K562 (cell line): ENCODE results near the gene GLRX. TPM values are rescaled to one million over a fixed set of nuclear protein-coding genes. Genes with fewer than 3 reads are reported as not detected.
"Not testable (repeated sequence)": the region's sequence is repeated elsewhere in the genome, so short reads cannot be mapped to it uniquely, and the experiment has no call there.

Experiments
- ATAC-seq: fragments of 200-7000 bp; cut with Tn5 transposase; 3 replicates; pipeline ENCODE4 v1.9.1; 2020; ENCODE audit warnings: moderate library complexity
- BruUV-seq: library from RNA; stranded (reverse); fragments of 400-500 nt; replicated peaks from 2 replicates; lab custom pipeline; 2021; lab: Mats Ljungman, UMichigan
- CTCF ChIA-PET: fragments of 300-600 bp; formaldehyde crosslinking; extraction: SDS; loops from one replicate; lab custom pipeline; 2021; ENCODE audit warnings: low intra/inter-chr PET ratio; lab: Yijun Ruan, JAX
- POLR2A ChIA-PET: fragments of 300-600, 350-650 bp; sonication (Branson Sonifier 250); formaldehyde crosslinking; extraction: SDS; loops from one replicate; lab custom pipeline; 2021; ENCODE audit warnings: antibody characterized with exemption, inconsistent platforms; lab: Yijun Ruan, JAX
- DNase-seq, 4 experiments: peaks; one replicate each; pipeline versions ENCODE4 v3.0.0 to v3.0.0-alpha.2; 2011 to 2018; ENCODE audit warnings: low spot score in 3 of 4, mixed read lengths in 3 of 4; ENCODE audit errors: extremely low read depth in 1 of 4
- FAIRE-seq: peaks from 2 replicates; lab custom pipeline; 2011; peaks lifted over from hg19 to GRCh38; lab: Jason Lieb, UNC
- H2AFZ ChIP-seq: 2 replicates; pipeline ENCODE4 v1.6.0; 2011; ENCODE audit warnings: low read depth, low read length, control low read depth, inconsistent platforms
- H3K27ac ChIP-seq: fragments of 200-600 bp; 3 replicates; pipeline ENCODE4 v1.8.0; 2011; ENCODE audit warnings: low read depth, mild to moderate bottlenecking, control low read depth, inconsistent platforms, low read length, moderate library complexity, mixed read lengths; ENCODE audit errors: extremely low read depth
- H3K27me3 ChIP-seq, 2 experiments: fragments of 300-600 bp in 1 of 2; 2 replicates in 1 of 2; 3 replicates in 1 of 2; pipeline versions ENCODE4 v1.6.0 to v1.8.0; 2011; ENCODE audit warnings: inconsistent platforms in 2 of 2, low read length in 2 of 2, mild to moderate bottlenecking in 1 of 2, mixed read lengths in 1 of 2, moderate library complexity in 1 of 2; ENCODE audit not compliant: control insufficient read depth in 2 of 2, insufficient read depth in 2 of 2
- H3K36me3 ChIP-seq: fragments of 300-600 bp; 3 replicates; pipeline ENCODE4 v1.8.0; 2011; ENCODE audit warnings: mild to moderate bottlenecking, low read length, inconsistent platforms; ENCODE audit not compliant: control insufficient read depth, insufficient read depth
- H3K4me1 ChIP-seq, 2 experiments: fragments of 200-600 bp in 1 of 2; replicated peaks in 1 of 2; 2 replicates in 1 of 2; 3 replicates in 1 of 2; pipeline versions ENCODE4 v1.5.1 to v1.8.0; 2011; ENCODE audit warnings: inconsistent platforms in 2 of 2, low read length in 2 of 2, mild to moderate bottlenecking in 1 of 2, mixed read lengths in 1 of 2, moderate library complexity in 1 of 2; ENCODE audit not compliant: control insufficient read depth in 2 of 2, insufficient read depth in 2 of 2
- H3K4me2 ChIP-seq: 2 replicates; pipeline ENCODE4 v1.6.1; 2011; ENCODE audit warnings: low read length, control low read depth, inconsistent platforms, mixed read lengths; ENCODE audit not compliant: insufficient read depth
- H3K4me3 ChIP-seq: fragments of 200-600 bp; sonication (generic), shearing (Covaris generic); 2 replicates; pipeline ENCODE4 v1.5.1; 2016; ENCODE audit warnings: control low read depth, inconsistent platforms
- H3K79me2 ChIP-seq: fragments of 200-600 bp; 3 replicates; pipeline ENCODE4 v1.8.0; 2011; ENCODE audit warnings: low read length, inconsistent platforms; ENCODE audit not compliant: control insufficient read depth, insufficient read depth
- H3K9ac ChIP-seq, 2 experiments: 2 replicates each; pipeline versions ENCODE4 v1.6.0 to v1.6.1; 2011; ENCODE audit warnings: low read depth in 2 of 2, low read length in 2 of 2, control low read depth in 1 of 2, inconsistent platforms in 1 of 2, mild to moderate bottlenecking in 1 of 2, mixed read lengths in 1 of 2; ENCODE audit not compliant: insufficient read depth in 1 of 2
- H3K9me1 ChIP-seq: one replicate; pipeline ENCODE4 v1.6.0; 2011; ENCODE audit warnings: inconsistent platforms, mild to moderate bottlenecking, low read length, moderate library complexity; ENCODE audit not compliant: control insufficient read depth, insufficient read depth
- H3K9me3 ChIP-seq: replicated peaks from 2 replicates; pipeline ENCODE4 v1.5.1; 2011; ENCODE audit warnings: low read depth, low read length, inconsistent platforms; ENCODE audit not compliant: control insufficient read depth, insufficient read depth
- H4K20me1 ChIP-seq: replicated peaks from 2 replicates; pipeline ENCODE4 v1.6.1; 2011; ENCODE audit warnings: low read length, inconsistent platforms, mixed read lengths; ENCODE audit not compliant: control insufficient read depth, insufficient read depth
- BCL6 ChIP-seq: fragments of 250-450 bp; sonication (Bioruptor Pico); IDR thresholded peaks from 2 replicates; pipeline ENCODE4 v1.4.0; 2020
- CAMTA2 ChIP-seq: fragments of 250-450 bp; sonication (Bioruptor Pico); conservative IDR thresholded peaks from 2 replicates; pipeline ENCODE4 v1.5.1; 2022
- CEBPZ ChIP-seq: fragments of 150-350 bp; IDR thresholded peaks from 2 replicates; pipeline ENCODE4 v1.6.1; 2014; ENCODE audit warnings: low read depth, mild to moderate bottlenecking, low read length, borderline replicate concordance
- NCOR1 ChIP-seq: fragments of 450-650 bp; IDR thresholded peaks from 2 replicates; pipeline ENCODE4 v1.6.1; 2016; ENCODE audit warnings: mild to moderate bottlenecking, moderate library complexity
- SETDB1 ChIP-seq: IDR thresholded peaks from one replicate; pipeline ENCODE4 v1.6.1; 2012; ENCODE audit warnings: low read length, control low read depth, inconsistent platforms
- ZNF274 ChIP-seq: IDR thresholded peaks from 2 replicates; pipeline ENCODE4 v1.6.1; 2011; ENCODE audit warnings: low read depth, mild to moderate bottlenecking, low read length, moderate library complexity, borderline replicate concordance
- WGBS: fragments of 100-300 bp; shearing (Covaris generic); methylation state at CpG from one replicate; pipeline ENCODE4 v1.1.6; 2016; ENCODE audit warnings: low coverage, mixed read lengths; ENCODE audit not compliant: insufficient coverage; ENCODE audit errors: missing lambda C conversion rate; 5-methylcytosine and 5-hydroxymethylcytosine counted together
- in situ Hi-C: fragments of 300-500 bp; cut with MboI; formaldehyde crosslinking; loops from 4 replicates; pipeline ENCODE4 v1.15.0; 2018; ENCODE audit warnings: inconsistent platforms, mixed read lengths
- intact Hi-C: fragments of 100-400 bp; cut with micrococcal nuclease; formaldehyde crosslinking; loops from 2 replicates; pipeline ENCODE4 v1.14.2; 2022
- polyA plus RNA-seq, 8 experiments: library from polyadenylated mRNA; depleted of rRNA in 4 of 8; stranded (reverse) in 5 of 8; unstranded in 3 of 8; fragments of >200 nt; fragmentation: Nextera tagmentation in 2 of 8; fragmentation: Illumina TruSeq in 1 of 8; extraction: Ambion mirVana in 2 of 8; extraction: Trizol in 1 of 8; gene quantifications; 2 replicates each; pipeline versions ENCODE4 v1.2.1 to v1.2.3, GENCODE V29; 2011 to 2014; ENCODE audit warnings: inconsistent platforms in 1 of 8, missing spikeins in 1 of 8
- total RNA-seq, 7 experiments: library from RNA; depleted of rRNA in 6 of 7; stranded (reverse); fragments of >200 nt in 6 of 7; fragmentation: Illumina TruSeq in 2 of 7; extraction: Trizol in 2 of 7; gene quantifications; 2 replicates each; pipeline versions ENCODE4 v1.2.1 to v1.2.3, GENCODE V29; 2011 to 2021; ENCODE audit warnings: low replicate concordance in 1 of 7

The GLRX gene
- total and polyA plus RNA-seq, 9 of the 15 experiments (the other 6 are each of a cell fraction or from before 2014, with no cell fraction given) = 2.3 to 11.2 (median 4.6) TPM

GRCh38 chr5:95869173-95869855, 46.8 kb upstream of the GLRX start:
- H3K4me1 ChIP-seq, H3K4me2 ChIP-seq, H4K20me1 ChIP-seq, H2AFZ ChIP-seq, H3K4me3 ChIP-seq, CTCF ChIA-PET, H3K36me3 ChIP-seq, DNase-seq, H3K9me1 ChIP-seq, H3K27me3 ChIP-seq, H3K79me2 ChIP-seq, BruUV-seq, H3K27ac ChIP-seq, H3K9me3 ChIP-seq, intact Hi-C loops, H3K9ac ChIP-seq, ATAC-seq, FAIRE-seq, in situ Hi-C loops: not testable (repeated sequence)
- 5% methylated on average over 3 of the region's 3 CpGs for WGBS
- POLR2A ChIA-PET = interaction anchor here (0.6 to 2.2 kb wide), 6 partner anchors 10 to 784 kb away, joined by 3 to 6 read pairs (median 4); no protein-coding TSS in a partner anchor

GRCh38 chr5:95868136-95868535, 45.6 kb upstream of the GLRX start:
- ChIA-PET POLR2A (interaction anchor here (1.0 kb wide), 1 partner anchor 222 kb away, joined by 3 read pairs; no protein-coding TSS in a partner anchor), CTCF (interaction anchor here (0.7 kb wide), 1 partner anchor 654 kb away, joined by 4 read pairs; no protein-coding TSS in a partner anchor)
- Histone ChIP-seq H3K36me3 (no peaks in the 10 kb centered on the region), H3K27me3 (no peaks in the 10 kb centered on the region), H3K9me1 (no peaks in the 10 kb centered on the region), H3K4me2 (no peak overlapping the region), H3K9me3 (no peaks in the 10 kb centered on the region), H3K79me2 (no peaks in the 10 kb centered on the region), H3K4me1 (peaks cover 4 to 9% of the 10 kb centered on the region in 2 experiments; a peak in 4 of 5 replicates), H3K9ac (no peak overlapping the region), H2AFZ (no peak overlapping the region), H3K27ac (no peak overlapping the region)
- WGBS = 61% methylated on average over 4 of the region's 4 CpGs
- FAIRE-seq = no peak
- no TSS peak for BruUV-seq
- intact Hi-C loops = no loop called here
- no peak for TF ChIP-seq CEBPZ
- no peak for TF ChIP-seq ZNF274
- no peak for TF ChIP-seq BCL6 (CRISPR knock-in tag)
- no peak for TF ChIP-seq NCOR1
- no peak for TF ChIP-seq SETDB1
- no peak for TF ChIP-seq CAMTA2 (CRISPR knock-in tag)
- TF ChIP-seq, all 486 proteins: peak for 0
- no peak overlapping the region for H3K4me3 ChIP-seq
- in situ Hi-C loops = no loop called here
- ATAC-seq (no peak), DNase-seq (no peak)
- H4K20me1 ChIP-seq = no peaks in the 10 kb centered on the region
